ENCODE data around the gene ACTR1B.

Gene ACTR1B

GRCh38 chr2:97661927-97662326 lies 1.9 kb downstream of the ACTR1B start:
- peak overlapping the region; percentile 79; the same call in 1 of the 2 replicates for H3K4me3 ChIP-seq (ENCODE audit: low read length)
- DNase-seq (ENCODE audit: low read depth, low spot score): no peak

- DNase-seq (ENCODE audit: low read depth, low spot score): no peak
- no peak overlapping the region for H3K4me3 ChIP-seq (ENCODE audit: low read length)
Measured at GRCh38 chr2:97660775-97661389, 3.0 kb downstream of the ACTR1B start.

GRCh38 chr2:97660044-97660774 lies 3.6 kb downstream of the ACTR1B start:
- H3K4me3 ChIP-seq (ENCODE audit: low read length): no peak overlapping the region
- no peak for DNase-seq (ENCODE audit: low read depth, low spot score)

- H3K4me3 ChIP-seq (ENCODE audit: low read length): no peak overlapping the region
- DNase-seq (ENCODE audit: low read depth, low spot score): no peak
Measured at GRCh38 chr2:97659256-97660043, 4.4 kb downstream of the ACTR1B start.

DNA sequence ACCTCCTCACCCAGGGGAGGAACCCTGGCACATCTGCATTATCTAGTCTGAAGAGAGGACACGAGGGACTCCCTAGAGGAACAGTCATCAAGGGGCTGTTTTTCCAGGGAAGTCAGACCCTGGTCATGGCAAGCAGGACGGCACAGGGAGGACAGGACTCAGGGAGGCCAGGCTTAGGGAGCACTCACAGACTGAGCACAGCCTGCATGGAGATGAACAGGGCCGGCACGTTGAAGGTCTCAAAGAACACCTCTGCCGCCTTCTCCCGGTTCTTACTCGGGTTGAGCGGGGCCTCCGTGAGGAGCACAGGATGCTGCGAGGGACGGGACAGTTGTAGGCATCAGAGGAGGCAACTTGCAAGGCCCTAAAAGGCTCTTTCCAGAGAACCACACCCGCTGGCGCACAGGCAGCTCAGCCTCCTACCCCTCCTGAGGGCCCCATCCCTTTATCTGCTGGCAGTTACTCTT lies 5.1 kb downstream of the ACTR1B start:
- DNase-seq (ENCODE audit: low read depth, low spot score): no peak

GRCh38 chr2:97657986-97658690 lies 5.7 kb downstream of the ACTR1B start:
- DNase-seq (ENCODE audit: low read depth, low spot score): no peak
- no peak overlapping the region for H3K4me3 ChIP-seq (ENCODE audit: low read length)

More for the DNA sequence above, 5.1 kb downstream of the ACTR1B start:
- H3K4me3 ChIP-seq (ENCODE audit: low read length): no peak overlapping the region

- H3K4me3 ChIP-seq (ENCODE audit: low read length): no peak overlapping the region
- DNase-seq (ENCODE audit: low read depth, low spot score): no peak
Measured at GRCh38 chr2:97656905-97657587, 6.8 kb downstream of the ACTR1B start.

GRCh38 chr2:97656129-97656755 lies 7.6 kb downstream of the ACTR1B start:
- H3K4me3 ChIP-seq (ENCODE audit: low read length): no peak overlapping the region
- DNase-seq (ENCODE audit: low read depth, low spot score): no peak

- H3K4me3 ChIP-seq (ENCODE audit: low read length): no peak overlapping the region
- DNase-seq (ENCODE audit: low read depth, low spot score): no peak
Measured at GRCh38 chr2:97654791-97655190, 9.1 kb downstream of the ACTR1B start.

GRCh38 chr2:97654309-97654708 lies 9.5 kb downstream of the ACTR1B start:
- H3K4me3 ChIP-seq (ENCODE audit: low read length): no peak overlapping the region
- DNase-seq (ENCODE audit: low read depth, low spot score): no peak

- no peak for DNase-seq (ENCODE audit: low read depth, low spot score)
Measured at GRCh38 chr2:97653874-97654273, 10.0 kb downstream of the ACTR1B start.

DNA sequence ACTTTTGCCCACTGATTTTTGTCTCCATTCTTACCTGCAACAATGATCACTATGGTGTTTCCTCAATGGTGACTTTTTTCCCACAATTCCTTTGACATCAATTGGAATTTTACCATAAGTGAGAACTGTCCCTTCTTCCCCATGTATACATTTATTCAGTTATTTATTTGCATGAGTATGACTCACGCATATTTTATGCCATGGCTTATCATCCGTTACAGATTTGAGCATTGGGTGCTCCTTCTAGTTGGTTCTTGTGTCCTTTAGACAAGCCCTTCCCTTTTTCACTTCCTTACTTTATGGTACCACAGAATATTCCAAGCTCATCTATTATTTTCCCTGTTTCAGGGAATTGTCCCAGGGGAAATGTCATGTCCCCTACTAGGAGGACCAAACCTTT lies 10.4 kb downstream of the ACTR1B start:
- H3K4me3 ChIP-seq (ENCODE audit: low read length): no peak overlapping the region
- DNase-seq (ENCODE audit: low read depth, low spot score): no peak

More at GRCh38 chr2:97653874-97654273, 10.0 kb downstream of the ACTR1B start:
- no peak overlapping the region for H3K4me3 ChIP-seq (ENCODE audit: low read length)

GRCh38 chr2:97651114-97651513 lies 12.7 kb downstream of the ACTR1B start:
- no peak overlapping the region for H3K4me3 ChIP-seq (ENCODE audit: low read length)
- no peak for DNase-seq (ENCODE audit: low read depth, low spot score)

DNA sequence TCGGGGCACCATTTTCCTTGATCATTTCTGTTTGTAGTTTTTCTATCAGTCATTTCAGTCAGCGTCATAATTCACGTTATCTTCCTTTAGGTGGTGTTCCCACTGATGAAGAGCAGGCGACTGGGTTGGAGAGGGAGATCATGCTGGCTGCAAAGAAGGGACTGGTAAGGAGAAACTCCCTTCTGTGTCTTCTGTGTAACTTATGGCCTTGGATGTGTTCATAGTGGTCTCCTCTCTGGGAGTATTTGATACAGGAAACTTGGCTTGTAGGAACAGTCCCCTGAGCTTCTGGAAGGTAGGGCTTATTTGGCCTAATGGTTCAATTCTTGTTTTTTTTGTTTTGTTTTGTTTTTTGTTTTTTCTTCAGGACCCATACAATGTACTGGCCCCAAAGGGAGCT lies 16.9 kb downstream of the ACTR1B start:
- no peak for DNase-seq (ENCODE audit: low read depth, low spot score)
- peak overlapping the region; percentile 89 for H3K4me3 ChIP-seq (ENCODE audit: low read length)

DNA sequence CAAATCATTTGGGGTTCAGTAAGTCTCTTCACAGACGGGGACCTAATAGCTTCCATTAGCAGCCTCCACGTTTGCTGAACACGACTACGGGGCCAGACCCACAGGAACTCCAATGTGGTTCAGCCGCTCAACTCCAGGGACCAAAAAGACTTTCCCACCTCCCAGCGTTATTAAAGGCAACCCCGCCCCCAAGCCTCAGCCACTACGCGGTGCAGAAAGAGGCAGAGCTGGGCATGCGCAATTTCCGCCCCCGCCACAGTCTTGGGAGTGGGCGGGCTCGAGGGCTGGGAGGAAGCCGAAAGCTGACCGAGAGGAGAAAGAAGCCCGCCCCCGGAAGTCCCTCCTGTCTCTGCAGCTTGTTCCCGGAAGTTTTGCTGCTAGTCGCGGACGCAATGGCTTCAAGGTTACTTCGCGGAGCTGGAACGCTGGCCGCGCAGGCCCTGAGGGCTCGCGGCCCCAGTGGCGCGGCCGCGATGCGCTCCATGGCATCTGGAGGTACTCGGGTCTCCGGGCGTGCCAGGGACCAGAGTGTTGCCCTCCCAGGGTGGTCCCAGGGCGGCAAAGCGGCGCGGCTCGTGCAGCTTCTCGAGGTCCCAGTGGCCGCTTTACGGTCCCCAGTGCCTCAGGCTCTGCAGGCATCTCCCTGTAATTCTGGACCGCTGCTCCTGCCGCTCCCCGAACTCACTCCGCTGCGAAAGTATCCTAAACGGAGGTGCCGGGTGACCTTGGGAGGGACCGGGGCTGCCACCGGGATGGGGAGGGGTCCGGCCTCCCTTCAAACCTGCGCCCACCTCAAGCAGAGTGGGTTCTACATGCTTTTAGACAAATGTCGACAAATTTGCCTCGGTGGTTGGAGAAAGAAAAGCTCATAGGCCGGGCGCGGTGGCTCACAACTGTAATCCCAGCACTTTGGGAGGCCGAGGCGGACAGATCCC lies 17.9 kb downstream of the ACTR1B start, which contains the start of gene COX5B:
Gene COX5B, plus strand, starts transcription at position 368 of the 935 bp plus-strand sequence. Its CDS starts 25 bp downstream, at position 393.
- peak; percentile 94 for DNase-seq (ENCODE audit: low read depth, low spot score)
- peak within 1 kb of the TSS; percentile 89 for H3K4me3 ChIP-seq (ENCODE audit: low read length)

DNA sequence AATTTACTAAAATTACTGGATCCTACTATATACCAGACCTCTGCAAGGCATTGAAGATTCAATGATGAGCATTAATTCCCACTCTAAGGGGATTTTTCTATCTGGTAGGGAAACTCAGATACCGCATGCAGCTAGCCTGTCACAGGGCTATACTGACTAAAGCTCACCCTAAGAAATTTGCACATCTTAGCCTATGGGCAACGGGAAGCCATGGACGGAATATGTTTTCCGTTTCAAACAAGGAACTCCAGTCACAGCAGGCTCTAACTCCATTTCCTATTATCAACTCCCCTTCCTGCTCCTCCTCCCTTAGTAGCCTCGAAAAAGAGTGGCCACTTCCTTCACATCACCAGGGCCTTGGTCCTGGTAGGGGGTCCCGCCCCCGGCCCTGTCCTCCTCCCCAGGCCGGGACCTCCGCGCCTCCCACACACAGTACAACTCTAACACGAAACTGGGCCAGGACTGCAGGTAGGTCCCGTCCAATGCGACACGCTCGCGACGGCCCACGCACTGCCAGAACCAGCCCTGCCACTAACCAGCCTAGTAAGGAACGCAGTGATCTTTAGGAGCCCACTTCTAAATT lies 18.6 kb downstream of the ACTR1B start:
- peak overlapping the region; percentile 89 for H3K4me3 ChIP-seq (ENCODE audit: low read length)
- DNase-seq (ENCODE audit: low read depth, low spot score): no peak
